HepG2 (cell line): Measurements from ENCODE around the gene EPB41L5. TPM values are rescaled to one million over a fixed set of nuclear protein-coding genes. Genes with fewer than 3 reads are reported as not detected.

Experiments
- ATAC-seq: fragments of 200-7000 bp; cut with Tn5 transposase; 3 replicates; pipeline ENCODE4 v1.9.1; 2020; ENCODE audit warnings: mild to moderate bottlenecking, moderate library complexity
- BruUV-seq: library from RNA; stranded (reverse); fragments of 400-500 nt; replicated peaks from 2 replicates; lab custom pipeline; 2021; lab: Mats Ljungman, UMichigan
- CTCF ChIA-PET: fragments of 300-600 bp; formaldehyde crosslinking; extraction: SDS; loops from one replicate; lab custom pipeline; 2021; ENCODE audit warnings: low total read pairs, inconsistent platforms, low intra/inter-chr PET ratio; lab: Yijun Ruan, JAX
- POLR2A ChIA-PET: fragments of 350-600 bp; sonication (Branson Sonifier 250); formaldehyde crosslinking; loops from one replicate; lab custom pipeline; 2020; ENCODE audit warnings: antibody characterized with exemption, inconsistent platforms; lab: Yijun Ruan, JAX
- DNase-seq: peaks from one replicate; pipeline ENCODE4 v3.0.0-alpha.2; 2015; ENCODE audit warnings: low spot score
- FAIRE-seq: peaks from 3 replicates; lab custom pipeline; 2011; peaks lifted over from hg19 to GRCh38; lab: Jason Lieb, UNC
- H2AFZ ChIP-seq: one replicate; pipeline ENCODE4 v1.6.1; 2011; ENCODE audit warnings: low read length, inconsistent platforms
- H3K27ac ChIP-seq: fragments of 300-600 bp; 3 replicates; pipeline ENCODE4 v1.8.0; 2011; ENCODE audit warnings: mixed run types, mild to moderate bottlenecking, mixed read lengths, low read length, inconsistent platforms; ENCODE audit not compliant: insufficient read depth; ENCODE audit errors: extremely low read length
- H3K27me3 ChIP-seq, 2 experiments: fragments of 200-600 bp in 1 of 2; 2 replicates in 1 of 2; 3 replicates in 1 of 2; pipeline versions ENCODE4 v1.6.0 to v1.8.0; 2011; ENCODE audit warnings: low read length in 2 of 2, mild to moderate bottlenecking in 2 of 2, moderate library complexity in 2 of 2, inconsistent platforms in 1 of 2; ENCODE audit not compliant: insufficient read depth in 2 of 2, control insufficient read depth in 1 of 2
- H3K36me3 ChIP-seq, 2 experiments: fragments of 200-600 bp in 1 of 2; replicated peaks in 1 of 2; 2 replicates in 1 of 2; 3 replicates in 1 of 2; pipeline versions ENCODE4 v1.5.1 to v1.8.0; 2011; ENCODE audit warnings: low read length in 2 of 2, inconsistent platforms in 1 of 2; ENCODE audit not compliant: insufficient read depth in 2 of 2, control insufficient read depth in 1 of 2
- H3K4me1 ChIP-seq: 2 replicates; pipeline ENCODE4 v1.5.1; 2012; ENCODE audit warnings: low read length, inconsistent platforms; ENCODE audit not compliant: insufficient read depth
- H3K4me2 ChIP-seq: 2 replicates; pipeline ENCODE4 v1.6.0; 2011; ENCODE audit warnings: low read depth, low read length, inconsistent platforms
- H3K4me3 ChIP-seq, 3 experiments: fragments of 200-600 bp in 1 of 3; sonication (generic), shearing (Covaris generic) in 1 of 3; replicated peaks in 1 of 3; 2 replicates each; pipeline ENCODE4 v1.5.1; 2011 to 2016; ENCODE audit warnings: low read length in 3 of 3, inconsistent platforms in 2 of 3, low read depth in 2 of 3, mild to moderate bottlenecking in 2 of 3, control low read depth in 1 of 3, mixed read lengths in 1 of 3; ENCODE audit not compliant: insufficient read depth in 1 of 3
- H3K79me2 ChIP-seq: one replicate; pipeline ENCODE4 v1.6.1; 2011; ENCODE audit warnings: low read length, inconsistent platforms; ENCODE audit not compliant: insufficient read depth
- H3K9ac ChIP-seq: 2 replicates; pipeline ENCODE4 v1.6.0; 2011; ENCODE audit warnings: mild to moderate bottlenecking, low read depth, low read length, inconsistent platforms; ENCODE audit not compliant: insufficient read depth
- H3K9me3 ChIP-seq: 2 replicates; pipeline ENCODE4 v1.5.1; 2012; ENCODE audit warnings: mild to moderate bottlenecking, low read length
- H4K20me1 ChIP-seq: 2 replicates; pipeline ENCODE4 v1.6.0; 2011; ENCODE audit warnings: inconsistent platforms, mild to moderate bottlenecking, low read length, moderate library complexity; ENCODE audit not compliant: insufficient read depth
- AGO1 ChIP-seq: fragments of 200-400 bp; formaldehyde crosslinking; IDR thresholded peaks from 2 replicates; pipeline ENCODE4 v1.6.1; 2017; ENCODE audit warnings: mild to moderate bottlenecking, low read depth, low read length, moderate library complexity; ENCODE audit not compliant: poor library complexity, severe bottlenecking
- KAT7 ChIP-seq: IDR thresholded peaks from 2 replicates; pipeline ENCODE4 v1.6.1; 2018; ENCODE audit warnings: borderline replicate concordance, missing compliant biosample characterization
- MED13 ChIP-seq: sonication (generic); formaldehyde crosslinking; IDR thresholded peaks from 2 replicates; pipeline ENCODE4 v1.5.0; 2020; ENCODE audit warnings: missing genetic modification reagents
- PHF21A ChIP-seq: sonication (generic); formaldehyde crosslinking; IDR thresholded peaks from 2 replicates; pipeline ENCODE4 v1.5.0; 2020; ENCODE audit warnings: mild to moderate bottlenecking, missing genetic modification reagents
- SALL2 ChIP-seq: sonication (generic); formaldehyde crosslinking; IDR thresholded peaks from 2 replicates; pipeline ENCODE4 v1.8.1; 2023; ENCODE audit warnings: mild to moderate bottlenecking, missing genetic modification reagents, inconsistent platforms
- ZC3H13 ChIP-seq: sonication (generic); formaldehyde crosslinking; IDR thresholded peaks from 2 replicates; pipeline ENCODE4 v1.8.1; 2023; ENCODE audit warnings: mild to moderate bottlenecking, missing genetic modification reagents, moderate library complexity
- ZNF33A ChIP-seq: sonication (generic); formaldehyde crosslinking; IDR thresholded peaks from 2 replicates; pipeline ENCODE4 v1.5.1; 2020; ENCODE audit warnings: missing genetic modification reagents, mild to moderate bottlenecking, moderate library complexity, borderline replicate concordance
- WGBS: methylation state at CpG from one replicate; pipeline ENCODE4 v1.1.6; 2017; ENCODE audit warnings: low lambda C conversion rate; 5-methylcytosine and 5-hydroxymethylcytosine counted together
- in situ Hi-C: cut with HindIII; loops from 2 replicates; pipeline ENCODE4 v1.10.0; 2017; ENCODE audit warnings: low pct_unique_long_range_greater_than_20kb; ENCODE audit not compliant: extremely low pct_ligation_motif_present
- intact Hi-C: fragments of 100-400 bp; cut with micrococcal nuclease; formaldehyde crosslinking; loops from one replicate; pipeline ENCODE4 v1.10.0; 2022; ENCODE audit not compliant: unreplicated experiment
- polyA plus RNA-seq, 8 experiments: library from polyadenylated mRNA; depleted of rRNA in 3 of 8; stranded (reverse) in 7 of 8; unstranded in 1 of 8; fragments of >200 nt; fragmentation: Illumina TruSeq in 4 of 8; extraction: Trizol in 4 of 8; gene quantifications; 2 replicates each; pipeline versions ENCODE4 v1.2.1 to v1.2.3, GENCODE V29; 2011 to 2016; ENCODE audit warnings: low read depth in 4 of 8, missing spikeins in 1 of 8, mixed read lengths in 1 of 8; ENCODE audit not compliant: insufficient read depth in 1 of 8
- total RNA-seq, 5 experiments: library from RNA; depleted of rRNA; stranded (reverse); fragments of >200 nt; fragmentation: Illumina TruSeq; extraction: Trizol; gene quantifications; 2 replicates each; pipeline ENCODE4 v1.2.3, GENCODE V29; 2016; ENCODE audit warnings: low read depth in 1 of 5
- TF ChIP-seq, protein P1 (sequence below): sonication (generic); formaldehyde crosslinking; IDR thresholded peaks from 2 replicates; pipeline ENCODE4 v1.5.1; 2020; ENCODE audit warnings: mild to moderate bottlenecking, missing genetic modification reagents, borderline replicate concordance
- TF ChIP-seq, protein P2 (sequence below): sonication (generic); formaldehyde crosslinking; IDR thresholded peaks from 2 replicates; pipeline ENCODE4 v1.5.1; 2020; ENCODE audit warnings: missing genetic modification reagents, mild to moderate bottlenecking, borderline replicate concordance
- TF ChIP-seq, protein P3 (sequence below): sonication (generic); IDR thresholded peaks from 2 replicates; pipeline ENCODE4 v1.6.1; 2016; ENCODE audit warnings: low read depth, borderline replicate concordance
- TF ChIP-seq, protein P4 (sequence below): sonication (generic); formaldehyde crosslinking; IDR thresholded peaks from 2 replicates; pipeline ENCODE4 v1.8.0; 2022; ENCODE audit warnings: mild to moderate bottlenecking, missing genetic modification reagents, borderline replicate concordance

The EPB41L5 gene
- total and polyA plus RNA-seq, 2 of the 13 experiments (the other 11 are each of a cell fraction or from before 2014, with no cell fraction given) = 40.5 to 47.5 TPM

DNA sequence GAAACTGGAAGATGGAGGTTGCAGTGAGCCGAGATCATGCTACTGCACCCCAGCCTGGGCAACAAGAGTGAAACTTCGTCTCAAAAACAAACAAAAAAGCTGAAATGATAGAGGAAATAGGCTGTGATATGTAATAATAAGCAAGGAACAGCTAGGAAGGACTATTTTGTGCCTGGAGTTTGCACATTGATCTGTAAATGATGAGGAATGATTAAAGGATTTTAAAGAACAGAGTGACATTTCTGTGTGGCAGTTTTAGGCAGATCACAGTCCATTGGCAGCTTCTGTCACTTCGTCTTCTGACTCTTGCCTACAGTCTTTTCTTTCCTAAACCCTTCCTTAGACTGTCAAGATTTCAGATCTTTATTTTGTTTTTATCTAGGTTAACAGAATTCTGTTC lies 19.4 kb downstream of the EPB41L5 start (continued):
- TF ChIP-seq SALL2 (CRISPR knock-in tag) = no peak
- no peak for TF ChIP-seq PHF21A (CRISPR knock-in tag)
- no peak for TF ChIP-seq AGO1

DNA sequence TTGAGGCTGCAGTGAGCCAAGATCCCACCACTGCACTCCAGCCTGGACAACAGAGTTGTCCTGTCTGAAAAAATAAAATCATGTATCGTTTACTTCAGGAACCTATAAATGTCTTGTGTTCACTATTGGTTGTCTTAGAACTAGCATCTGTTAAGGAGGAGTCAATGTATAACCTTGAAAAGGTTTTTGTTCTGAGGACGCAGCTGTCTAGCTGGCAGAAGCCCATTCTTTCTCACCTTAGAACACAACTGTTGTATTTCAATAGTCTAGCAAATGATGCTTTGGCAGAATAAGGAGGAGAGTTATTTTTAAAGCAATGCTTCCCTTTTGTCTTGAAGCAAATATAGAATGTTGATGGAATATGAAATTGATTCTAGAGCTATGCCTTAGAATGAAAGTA lies 21.1 kb downstream of the EPB41L5 start:
- Histone ChIP-seq H3K27me3 (no peaks in the 10 kb centered on the region), H3K9me3 (no peaks in the 10 kb centered on the region), H3K4me3 (no peak overlapping the region), H3K27ac (no peak overlapping the region), H3K4me1 (peaks cover 23% of the 10 kb centered on the region), H3K4me2 (no peak overlapping the region), H3K79me2 (peaks cover 72% of the 10 kb centered on the region), H2AFZ (no peak overlapping the region), H3K9ac (no peak overlapping the region), H3K36me3 (no peaks in the 10 kb centered on the region; a peak in 1 of 5 replicates), H4K20me1 (peaks cover 9% of the 10 kb centered on the region)
- ChIA-PET CTCF (no interaction called here), POLR2A (no interaction called here)
- FAIRE-seq (no peak), ATAC-seq (no peak), DNase-seq (no peak)
- intact Hi-C loops = no loop called here
- in situ Hi-C loops = no loop called here
- no TSS peak for BruUV-seq
- WGBS = 97% methylated on average over 2 of the region's 2 CpGs
- TF ChIP-seq ZC3H13 (CRISPR knock-in tag) (no peak), ZNF33A (CRISPR knock-in tag) (no peak), KAT7 (CRISPR knock-in tag) (no peak), MED13 (no peak)
- TF ChIP-seq, protein P1, sequence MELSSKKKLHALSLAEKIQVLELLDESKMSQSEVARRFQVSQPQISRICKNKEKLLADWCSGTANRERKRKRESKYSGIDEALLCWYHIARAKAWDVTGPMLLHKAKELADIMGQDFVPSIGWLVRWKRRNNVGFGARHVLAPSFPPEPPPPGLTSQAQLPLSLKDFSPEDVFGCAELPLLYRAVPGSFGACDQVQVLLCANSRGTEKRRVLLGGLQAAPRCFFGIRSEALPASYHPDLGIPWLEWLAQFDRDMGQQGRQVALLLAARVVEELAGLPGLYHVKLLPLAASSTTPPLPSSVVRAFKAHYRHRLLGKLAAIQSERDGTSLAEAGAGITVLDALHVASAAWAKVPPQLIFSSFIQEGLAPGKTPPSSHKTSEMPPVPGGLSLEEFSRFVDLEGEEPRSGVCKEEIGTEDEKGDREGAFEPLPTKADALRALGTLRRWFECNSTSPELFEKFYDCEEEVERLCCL (CRISPR knock-in tag) = no peak
- TF ChIP-seq, protein P2, sequence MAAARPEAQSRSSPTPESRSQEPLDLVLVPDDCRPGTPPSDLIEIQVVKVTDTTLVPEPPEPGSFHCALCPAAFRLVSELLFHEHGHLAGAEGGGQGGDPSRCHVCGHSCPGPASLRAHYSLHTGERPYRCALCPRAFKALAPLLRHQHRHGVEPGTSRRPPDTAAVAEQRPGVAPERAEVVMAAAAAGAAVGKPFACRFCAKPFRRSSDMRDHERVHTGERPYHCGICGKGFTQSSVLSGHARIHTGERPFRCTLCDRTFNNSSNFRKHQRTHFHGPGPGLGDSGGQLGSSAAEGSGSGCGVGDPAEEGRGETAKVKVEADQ (CRISPR knock-in tag) = no peak
- TF ChIP-seq, protein P3, sequence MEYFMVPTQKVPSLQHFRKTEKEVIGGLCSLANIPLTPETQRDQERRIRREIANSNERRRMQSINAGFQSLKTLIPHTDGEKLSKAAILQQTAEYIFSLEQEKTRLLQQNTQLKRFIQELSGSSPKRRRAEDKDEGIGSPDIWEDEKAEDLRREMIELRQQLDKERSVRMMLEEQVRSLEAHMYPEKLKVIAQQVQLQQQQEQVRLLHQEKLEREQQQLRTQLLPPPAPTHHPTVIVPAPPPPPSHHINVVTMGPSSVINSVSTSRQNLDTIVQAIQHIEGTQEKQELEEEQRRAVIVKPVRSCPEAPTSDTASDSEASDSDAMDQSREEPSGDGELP = no peak
- TF ChIP-seq, protein P4, sequence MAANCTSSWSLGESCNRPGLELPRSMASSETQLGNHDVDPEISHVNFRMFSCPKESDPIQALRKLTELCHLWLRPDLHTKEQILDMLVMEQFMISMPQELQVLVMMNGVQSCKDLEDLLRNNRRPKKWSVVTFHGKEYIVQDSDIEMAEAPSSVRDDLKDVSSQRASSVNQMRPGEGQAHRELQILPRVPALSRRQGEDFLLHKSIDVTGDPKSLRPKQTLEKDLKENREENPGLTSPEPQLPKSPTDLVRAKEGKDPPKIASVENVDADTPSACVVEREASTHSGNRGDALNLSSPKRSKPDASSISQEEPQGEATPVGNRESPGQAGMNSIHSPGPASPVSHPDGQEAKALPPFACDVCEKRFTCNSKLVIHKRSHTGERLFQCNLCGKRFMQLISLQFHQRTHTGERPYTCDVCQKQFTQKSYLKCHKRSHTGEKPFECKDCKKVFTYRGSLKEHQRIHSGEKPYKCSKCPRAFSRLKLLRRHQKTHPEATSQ (CRISPR knock-in tag) = no peak
